GM23338 (cell line): ENCODE data around the gene AKAP13. TPM values are rescaled to one million over a fixed set of nuclear protein-coding genes. Genes with fewer than 3 reads are reported as not detected.

ENCODE experiments used
- ATAC-seq: fragments of 200-7000 bp; cut with Tn5 transposase; 3 replicates; pipeline ENCODE4 v1.9.1; 2020
- DNase-seq: peaks from one replicate; pipeline ENCODE4 v3.0.0-alpha.2; 2015; ENCODE audit warnings: low spot score
- H2AFZ ChIP-seq: fragments of 200-600 bp; sonication (generic); 2 replicates; pipeline ENCODE4 v1.8.0; 2016; ENCODE audit warnings: antibody characterized with exemption, mild to moderate bottlenecking, moderate library complexity
- H3F3A ChIP-seq: fragments of 200-600 bp; sonication (generic); replicated peaks from 2 replicates; pipeline ENCODE4 v1.8.0; 2017; ENCODE audit warnings: antibody characterized with exemption, mixed run types, low read depth
- H3K27ac ChIP-seq: fragments of 200-600 bp; sonication (generic); 2 replicates; pipeline ENCODE4 v1.6.1; 2016; ENCODE audit warnings: low read depth
- H3K27me3 ChIP-seq: fragments of 200-600 bp; sonication (generic); 2 replicates; pipeline ENCODE4 v1.8.0; 2016; ENCODE audit warnings: mild to moderate bottlenecking, mixed run types, moderate library complexity; ENCODE audit not compliant: insufficient read depth
- H3K36me3 ChIP-seq: fragments of 200-600 bp; sonication (generic); 2 replicates; pipeline ENCODE4 v1.8.0; 2016; ENCODE audit warnings: mild to moderate bottlenecking; ENCODE audit not compliant: insufficient read depth
- H3K4me1 ChIP-seq: fragments of 200-600 bp; sonication (generic); 2 replicates; pipeline ENCODE4 v1.8.0; 2016; ENCODE audit warnings: mild to moderate bottlenecking, moderate library complexity; ENCODE audit not compliant: insufficient read depth
- H3K4me2 ChIP-seq: fragments of 200-600 bp; sonication (generic); 2 replicates; pipeline ENCODE4 v1.7.1; 2017; ENCODE audit warnings: mixed run types
- H3K4me3 ChIP-seq: fragments of 200-600 bp; sonication (generic); 2 replicates; pipeline ENCODE4 v1.6.1; 2016; ENCODE audit warnings: mixed run types
- H3K79me2 ChIP-seq: fragments of 200-600 bp; sonication (generic); replicated peaks from 2 replicates; pipeline ENCODE4 v1.8.0; 2017; ENCODE audit warnings: mild to moderate bottlenecking; ENCODE audit not compliant: insufficient read depth
- H3K9me2 ChIP-seq: fragments of 200-600 bp; sonication (generic); 2 replicates; pipeline ENCODE4 v1.8.0; 2017; ENCODE audit not compliant: insufficient read depth
- H4K20me1 ChIP-seq: fragments of 200-600 bp; sonication (generic); replicated peaks from 2 replicates; pipeline ENCODE4 v1.8.0; 2017; ENCODE audit warnings: mild to moderate bottlenecking; ENCODE audit not compliant: insufficient read depth
- H3K27ac Mint-ChIP-seq: 2 replicates; pipeline ENCODE4 v1.8.0; 2020; ENCODE audit warnings: inconsistent platforms, mild to moderate bottlenecking, moderate library complexity, mixed read lengths
- H3K27me3 Mint-ChIP-seq: 3 replicates; pipeline ENCODE4 v1.8.0; 2022; ENCODE audit warnings: low read depth, mild to moderate bottlenecking, moderate library complexity, mixed read lengths, inconsistent platforms; ENCODE audit not compliant: insufficient read depth, poor library complexity
- H3K36me3 Mint-ChIP-seq: 3 replicates; pipeline ENCODE4 v1.8.0; 2021; ENCODE audit warnings: low read depth, mild to moderate bottlenecking, inconsistent platforms, moderate library complexity, mixed read lengths
- H3K4me1 Mint-ChIP-seq: 3 replicates; pipeline ENCODE4 v1.8.0; 2020; ENCODE audit warnings: mild to moderate bottlenecking, inconsistent platforms, mixed read lengths
- H3K4me3 Mint-ChIP-seq: 3 replicates; pipeline ENCODE4 v1.8.0; 2021; ENCODE audit warnings: moderate library complexity, mild to moderate bottlenecking, inconsistent platforms, mixed read lengths
- H3K9me3 Mint-ChIP-seq: 3 replicates; pipeline ENCODE4 v1.8.0; 2020; ENCODE audit warnings: moderate library complexity, mild to moderate bottlenecking, inconsistent platforms, mixed read lengths
- CREB1 ChIP-seq: fragments of 250-450 bp; sonication (Bioruptor Pico); IDR thresholded peaks from 2 replicates; pipeline ENCODE4 v1.5.0; 2020; ENCODE audit warnings: low read depth, mild to moderate bottlenecking, moderate library complexity
- CTCF ChIP-seq, 2 experiments: fragments of 200-600 bp in 1 of 2; sonication (generic) in 1 of 2; conservative IDR thresholded peaks; 2 replicates each; pipeline versions ENCODE4 v1.5.1 to v1.6.1; 2016 to 2017; ENCODE audit warnings: antibody characterized with exemption in 2 of 2, low read depth in 2 of 2, mild to moderate bottlenecking in 2 of 2, moderate library complexity in 1 of 2
- ETS1 ChIP-seq: IDR thresholded peaks from 2 replicates; pipeline ENCODE4 v1.6.1; 2016; ENCODE audit warnings: antibody characterized with exemption
- EZH2 ChIP-seq: fragments of 200-600 bp; sonication (generic); IDR thresholded peaks from one replicate; pipeline ENCODE4 v1.8.0; 2017; ENCODE audit warnings: antibody characterized with exemption, mild to moderate bottlenecking, low read depth; ENCODE audit not compliant: unreplicated experiment
- EZH2phosphoT487 ChIP-seq: fragments of 200-600 bp; sonication (generic); IDR thresholded peaks from one replicate; pipeline ENCODE4 v1.8.1; 2018; ENCODE audit warnings: antibody characterized with exemption; ENCODE audit not compliant: unreplicated experiment
- JUNB ChIP-seq: IDR thresholded peaks from one replicate; pipeline ENCODE4 v1.6.1; 2016; ENCODE audit warnings: antibody characterized with exemption; ENCODE audit not compliant: unreplicated experiment
- NANOG ChIP-seq: IDR thresholded peaks from 2 replicates; pipeline ENCODE4 v1.6.1; 2016; ENCODE audit warnings: antibody characterized with exemption, borderline replicate concordance
- POLR2AphosphoS5 ChIP-seq: IDR thresholded peaks from 2 replicates; pipeline ENCODE4 v1.6.1; 2016; ENCODE audit warnings: antibody characterized with exemption, low read depth
- REST ChIP-seq: IDR thresholded peaks from one replicate; pipeline ENCODE4 v1.6.1; 2018; ENCODE audit warnings: antibody characterized with exemption; ENCODE audit not compliant: unreplicated experiment
- STAT1 ChIP-seq: IDR thresholded peaks from one replicate; pipeline ENCODE4 v1.6.1; 2016; ENCODE audit warnings: antibody characterized with exemption; ENCODE audit not compliant: unreplicated experiment
- ZNF114 ChIP-seq: fragments of 250-450 bp; sonication (Bioruptor Pico); IDR thresholded peaks from 2 replicates; pipeline ENCODE4 v1.5.0; 2020; ENCODE audit warnings: mild to moderate bottlenecking, moderate library complexity
- ZNF331 ChIP-seq: fragments of 250-450 bp; sonication (Bioruptor Pico); IDR thresholded peaks from 2 replicates; pipeline ENCODE4 v1.5.0; 2020; ENCODE audit warnings: low read depth, mild to moderate bottlenecking, moderate library complexity
- ZNF462 ChIP-seq: fragments of 250-450 bp; sonication (Bioruptor Pico); IDR thresholded peaks from 2 replicates; pipeline ENCODE4 v1.5.0; 2020; ENCODE audit warnings: mild to moderate bottlenecking, moderate library complexity
- polyA plus RNA-seq: library from polyadenylated mRNA; unstranded; fragments of >200 nt; fragmentation: Nextera tagmentation; extraction: Ambion mirVana; gene quantifications from 2 replicates; pipeline ENCODE4 v1.2.1, GENCODE V29; 2016
- total RNA-seq: library from RNA; depleted of rRNA; stranded (reverse); fragments of >200 nt; shearing (Covaris generic); gene quantifications from 2 replicates; pipeline ENCODE4 v1.2.3, GENCODE V29; 2014

AKAP13 gene
- total and polyA plus RNA-seq, 2 experiments from 2014 or later: 46.2 to 60.7 TPM

GRCh38 chr15:85754989-85755388 is 374.6 kb downstream of the AKAP13 start:
- H3K27ac Mint-ChIP-seq: no peak overlapping the region; the same call in 1 of the 2 replicates
- DNase-seq: no peak
- no peaks in the 10 kb centered on the region for H3K27me3 ChIP-seq

More at GRCh38 chr15:85754989-85755388, 374.6 kb downstream of the AKAP13 start:
- H3K36me3 ChIP-seq: no peaks in the 10 kb centered on the region; the same call in 1 of the 2 replicates
- H3K36me3 Mint-ChIP-seq: peaks cover 27% of the 10 kb centered on the region
- no peak overlapping the region for H3K4me2 ChIP-seq
- no peaks in the 10 kb centered on the region for H3K9me2 ChIP-seq
- peaks cover 21% of the 10 kb centered on the region for H3K27me3 Mint-ChIP-seq
- H3K9me3 Mint-ChIP-seq: no peaks in the 10 kb centered on the region
- H2AFZ ChIP-seq: no peak overlapping the region
- no peak overlapping the region for H3K4me3 Mint-ChIP-seq
- peaks cover 18% of the 10 kb centered on the region for H3F3A ChIP-seq
- peaks cover 31% of the 10 kb centered on the region for H3K4me1 ChIP-seq
- H3K79me2 ChIP-seq: no peaks in the 10 kb centered on the region
- no peak for ATAC-seq
- H3K27ac ChIP-seq: no peak overlapping the region
- peaks cover 3% of the 10 kb centered on the region for H4K20me1 ChIP-seq
- H3K4me3 ChIP-seq: no peak overlapping the region
- H3K4me1 Mint-ChIP-seq: peaks cover 45% of the 10 kb centered on the region
- TF ChIP-seq ZNF331 (CRISPR knock-in tag) (no peak), POLR2AphosphoS5 (no peak), ZNF462 (CRISPR knock-in tag) (no peak), CTCF (conservative IDR thresholded peaks at IDR 0.05; ENCODE audit: low read depth in 2 of 2) (no peak), REST (no peak), ETS1 (no peak), STAT1 (no peak), EZH2 (no peak), ZNF114 (CRISPR knock-in tag) (no peak), EZH2phosphoT487 (no peak), NANOG (no peak), JUNB (no peak), CREB1 (CRISPR knock-in tag) (no peak)
